ENCODE measurements around the gene CYFIP2. TPM values are rescaled to one million over a fixed set of nuclear protein-coding genes. Genes with fewer than 3 reads are reported as not detected.

The CYFIP2 gene
- total and polyA plus RNA-seq, 2 of the 13 experiments (the other 11 are each of a cell fraction or from before 2014, with no cell fraction given), result 22.6 to 30.3 TPM

- Histone ChIP-seq H3K9ac (ENCODE audit: insufficient read depth, low read depth, low read length) (no peak overlapping the region), H3K9me3 (ENCODE audit: low read length) (no peaks in the 10 kb centered on the region), H3K27ac (ENCODE audit: extremely low read length, insufficient read depth, low read length) (no peak overlapping the region), H2AFZ (ENCODE audit: low read length) (no peak overlapping the region), H3K4me2 (ENCODE audit: low read depth, low read length) (no peak overlapping the region), H3K79me2 (ENCODE audit: insufficient read depth, low read length) (peaks cover 4% of the 10 kb centered on the region), H4K20me1 (ENCODE audit: insufficient read depth, low read length) (0 out of 2 replicates have a peak, but pooled peaks cover 6% of the 10 kb centered on the region), H3K4me3 (replicated peaks in 1 of 3; ENCODE audit: insufficient read depth in 1 of 3, low read depth in 2 of 3, low read length in 3 of 3) (no peak overlapping the region), H3K36me3 (replicated peaks in 1 of 2; ENCODE audit: control insufficient read depth in 1 of 2, insufficient read depth in 2 of 2, low read length in 2 of 2) (peaks cover 7 to 8% of the 10 kb centered on the region in 2 experiments; a peak in 3 of 5 replicates), H3K4me1 (ENCODE audit: insufficient read depth, low read length) (peaks cover 38% of the 10 kb centered on the region), H3K27me3 (ENCODE audit: control insufficient read depth in 1 of 2, insufficient read depth in 2 of 2, low read length in 2 of 2) (no peaks in the 10 kb centered on the region)
- WGBS (ENCODE audit: low lambda C conversion rate), result over 99% methylated on average over 8 of the region's 10 CpGs
- CTCF ChIA-PET (ENCODE audit: low intra/inter-chr PET ratio, low total read pairs), result no interaction called here
- no TSS peak for BruUV-seq (replicated peaks)
- intact Hi-C loops (cut with micrococcal nuclease; ENCODE audit: unreplicated experiment), result no loop called here
- no peak for DNase-seq (ENCODE audit: low spot score)
- in situ Hi-C loops (cut with HindIII; ENCODE audit: extremely low pct_ligation_motif_present, low pct_unique_long_range_greater_than_20kb), result no loop called here
- POLR2A ChIA-PET, result no interaction called here
- no peak for TF ChIP-seq THAP7 (CRISPR knock-in tag; IDR thresholded peaks at IDR 0.05)
- ATAC-seq, result no peak
- no peak for FAIRE-seq
Measured at GRCh38 chr5:157285310-157286035, 19.6 kb downstream of the CYFIP2 start.

- H2AFZ ChIP-seq (ENCODE audit: low read length), result no peak overlapping the region
- H3K9me3 ChIP-seq (ENCODE audit: low read length), result no peaks in the 10 kb centered on the region
- ChIA-PET CTCF (ENCODE audit: low intra/inter-chr PET ratio, low total read pairs) (no interaction called here), POLR2A (no interaction called here)
- no peaks in the 10 kb centered on the region for H3K27me3 ChIP-seq (ENCODE audit: control insufficient read depth in 1 of 2, insufficient read depth in 2 of 2, low read length in 2 of 2)
- in situ Hi-C loops (cut with HindIII; ENCODE audit: extremely low pct_ligation_motif_present, low pct_unique_long_range_greater_than_20kb) (no loop called here), intact Hi-C loops (cut with micrococcal nuclease; ENCODE audit: unreplicated experiment) (no loop called here)
- DNase-seq (ENCODE audit: low spot score) (no peak), ATAC-seq (no peak), FAIRE-seq (no peak)
- WGBS (ENCODE audit: low lambda C conversion rate), result 100% methylated on average over 3 of the region's 7 CpGs
- no peak overlapping the region for H3K4me3 ChIP-seq (replicated peaks in 1 of 3; ENCODE audit: insufficient read depth in 1 of 3, low read depth in 2 of 3, low read length in 3 of 3)
- H4K20me1 ChIP-seq (ENCODE audit: insufficient read depth, low read length), result 0 out of 2 replicates have a peak, but pooled peaks cover 6% of the 10 kb centered on the region
- TF ChIP-seq ZNF639 (CRISPR knock-in tag; conservative IDR thresholded peaks at IDR 0.05), result no peak
- no peak for TF ChIP-seq MLXIP (CRISPR knock-in tag; IDR thresholded peaks at IDR 0.05; ENCODE audit: borderline replicate concordance)
- TF ChIP-seq ZMAT3 (CRISPR knock-in tag; conservative IDR thresholded peaks at IDR 0.05), result no peak
- H3K9ac ChIP-seq (ENCODE audit: insufficient read depth, low read depth, low read length), result no peak overlapping the region
- H3K79me2 ChIP-seq (ENCODE audit: insufficient read depth, low read length), result peaks cover 4% of the 10 kb centered on the region
- no TSS peak for BruUV-seq (replicated peaks)
- no peak overlapping the region for H3K4me2 ChIP-seq (ENCODE audit: low read depth, low read length)
- no peak overlapping the region for H3K27ac ChIP-seq (ENCODE audit: extremely low read length, insufficient read depth, low read length)
- peaks cover 51% of the 10 kb centered on the region for H3K4me1 ChIP-seq (ENCODE audit: insufficient read depth, low read length)
- peaks cover 7 to 8% of the 10 kb centered on the region in 2 experiments; a peak in 3 of 5 replicates for H3K36me3 ChIP-seq (replicated peaks in 1 of 2; ENCODE audit: control insufficient read depth in 1 of 2, insufficient read depth in 2 of 2, low read length in 2 of 2)
Measured at GRCh38 chr5:157286761-157287211, 20.9 kb downstream of the CYFIP2 start.
